Lower leg skin (tissue), 3 donors: Measurements from ENCODE around the gene CFAP97D2.

Experiments
- CTCF ChIP-seq, 3 donors: fragments of 450-650 bp; IDR thresholded peaks; one replicate each; pipeline ENCODE4 v1.5.1; 2016; ENCODE audit warnings: antibody characterized with exemption in 3 of 3, mild to moderate bottlenecking in 3 of 3, moderate library complexity in 2 of 3
- POLR2A ChIP-seq, 2 donors: fragments of 450-650 bp; IDR thresholded peaks; one replicate each; pipeline ENCODE4 v1.6.1; 2016 to 2017; ENCODE audit warnings: antibody characterized with exemption in 2 of 2, mild to moderate bottlenecking in 1 of 2, moderate library complexity in 1 of 2

- no peak for TF ChIP-seq POLR2A (IDR thresholded peaks at IDR 0.05)
- TF ChIP-seq CTCF (IDR thresholded peaks at IDR 0.05) = no peak
These were observed 48.5 kb downstream of the CFAP97D2 start for GRCh38 chr13:114227528-114227927.
